Measurements from ENCODE around the gene EPOP. TPM values are rescaled to one million over a fixed set of nuclear protein-coding genes. Genes with fewer than 3 reads are reported as not detected.
"Not testable (repeated sequence)": the region's sequence is repeated elsewhere in the genome, so short reads cannot be mapped to it uniquely, and the experiment has no call there.

Gene EPOP
- total RNA-seq, 1 experiment from 2014 or later, result 0.29 TPM

- H3K4me3 ChIP-seq; H3K36me3 ChIP-seq; H3K4me1 ChIP-seq (replicated peaks); H3K27me3 ChIP-seq (replicated peaks); H3K9me3 ChIP-seq (replicated peaks); H3K27ac ChIP-seq; DNase-seq (ENCODE audit: low read depth in 1 of 2, low spot score in 2 of 2): not testable (repeated sequence)
Measured at GRCh38 chr17:38626606-38627226, 48.0 kb downstream of the EPOP start.

- H3K4me1 ChIP-seq (replicated peaks), result no peaks in the 10 kb centered on the region
- H3K27me3 ChIP-seq (replicated peaks), result peaks cover 9% of the 10 kb centered on the region; the same call in 1 of the 2 replicates
- H3K27ac ChIP-seq, result no peak overlapping the region
- no peak for DNase-seq (ENCODE audit: low read depth in 1 of 2, low spot score in 2 of 2)
- H3K36me3 ChIP-seq, result no peaks in the 10 kb centered on the region
- no peak overlapping the region for H3K4me3 ChIP-seq
- no peaks in the 10 kb centered on the region for H3K9me3 ChIP-seq (replicated peaks)
Measured at GRCh38 chr17:38625482-38625881, 49.3 kb downstream of the EPOP start.

GRCh38 chr17:38624782-38625355 is 49.9 kb downstream of the EPOP start:
- peaks cover 10% of the 10 kb centered on the region; the same call in 1 of the 2 replicates for H3K27me3 ChIP-seq (replicated peaks)
- H3K27ac ChIP-seq; H3K36me3 ChIP-seq; H3K9me3 ChIP-seq (replicated peaks); H3K4me3 ChIP-seq; H3K4me1 ChIP-seq (replicated peaks); DNase-seq (ENCODE audit: low read depth in 1 of 2, low spot score in 2 of 2): not testable (repeated sequence)

Other genes starting within 250 kb of the EPOP start
- 24.9 and 56.4 TPM in 2 replicates for gene ARHGAP23, start 246.5 kb downstream of the EPOP start, total RNA-seq (2014; rRNA removed; shearing (Covaris generic))
- not detected in 2 replicates for gene SRCIN1, start 69.0 kb downstream of the EPOP start, total RNA-seq (2014; rRNA removed; shearing (Covaris generic))
- gene MLLT6, start 30.3 kb upstream of the EPOP start, total RNA-seq (2014; rRNA removed; shearing (Covaris generic)), result 8.6 and 11.7 TPM in 2 replicates
- 2.2 and 6.1 TPM in 2 replicates for gene CISD3, start 55.4 kb upstream of the EPOP start, total RNA-seq (2014; rRNA removed; shearing (Covaris generic))
- 3.6 and 4.2 TPM in 2 replicates for gene PCGF2, start 73.4 kb upstream of the EPOP start, total RNA-seq (2014; rRNA removed; shearing (Covaris generic))
- gene PSMB3, start 77.8 kb upstream of the EPOP start, total RNA-seq (2014; rRNA removed; shearing (Covaris generic)), result 297 and 448 TPM in 2 replicates
- 37.0 and 47.9 TPM in 2 replicates for gene PIP4K2B, start 124.6 kb upstream of the EPOP start, total RNA-seq (2014; rRNA removed; shearing (Covaris generic))
- gene CWC25, start 150.4 kb upstream of the EPOP start, total RNA-seq (2014; rRNA removed; shearing (Covaris generic)), result 6.6 and 11.3 TPM in 2 replicates
- 817 and 952 TPM in 2 replicates for gene RPL23, start 178.8 kb upstream of the EPOP start, total RNA-seq (2014; rRNA removed; shearing (Covaris generic))
- gene LASP1, start 195.1 kb upstream of the EPOP start, total RNA-seq (2014; rRNA removed; shearing (Covaris generic)), result 146 and 174 TPM in 2 replicates

All from SJSA1 (cell line).